SIG-M5 (cell line): ENCODE measurements around the gene KAT6B.

Experiments used
- DNase-seq: peaks from one replicate; lab custom pipeline; 2025; lab: John Stamatoyannopoulos, UW

Gene KAT6B

DNA sequence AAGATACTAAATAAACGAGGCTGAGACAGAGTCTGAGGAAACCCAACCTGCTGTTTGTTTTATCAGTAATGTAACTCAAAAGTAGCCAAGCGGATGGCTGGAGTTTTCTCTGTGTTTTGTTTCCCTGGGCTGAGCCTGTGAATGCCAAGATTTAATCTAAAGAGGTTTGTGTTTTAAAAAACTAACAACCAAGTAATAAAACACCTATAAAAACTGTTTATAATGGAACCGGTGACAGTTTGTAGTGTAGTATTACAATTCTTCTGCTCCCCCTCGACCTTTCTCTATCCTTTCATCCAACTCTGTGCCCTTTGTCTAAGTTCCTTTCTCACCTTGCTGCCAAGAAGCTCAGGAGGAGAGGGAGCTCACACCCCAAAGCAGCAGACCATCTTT lies 2.6 kb upstream of the KAT6B start:
- DNase-seq = no peak

DNA sequence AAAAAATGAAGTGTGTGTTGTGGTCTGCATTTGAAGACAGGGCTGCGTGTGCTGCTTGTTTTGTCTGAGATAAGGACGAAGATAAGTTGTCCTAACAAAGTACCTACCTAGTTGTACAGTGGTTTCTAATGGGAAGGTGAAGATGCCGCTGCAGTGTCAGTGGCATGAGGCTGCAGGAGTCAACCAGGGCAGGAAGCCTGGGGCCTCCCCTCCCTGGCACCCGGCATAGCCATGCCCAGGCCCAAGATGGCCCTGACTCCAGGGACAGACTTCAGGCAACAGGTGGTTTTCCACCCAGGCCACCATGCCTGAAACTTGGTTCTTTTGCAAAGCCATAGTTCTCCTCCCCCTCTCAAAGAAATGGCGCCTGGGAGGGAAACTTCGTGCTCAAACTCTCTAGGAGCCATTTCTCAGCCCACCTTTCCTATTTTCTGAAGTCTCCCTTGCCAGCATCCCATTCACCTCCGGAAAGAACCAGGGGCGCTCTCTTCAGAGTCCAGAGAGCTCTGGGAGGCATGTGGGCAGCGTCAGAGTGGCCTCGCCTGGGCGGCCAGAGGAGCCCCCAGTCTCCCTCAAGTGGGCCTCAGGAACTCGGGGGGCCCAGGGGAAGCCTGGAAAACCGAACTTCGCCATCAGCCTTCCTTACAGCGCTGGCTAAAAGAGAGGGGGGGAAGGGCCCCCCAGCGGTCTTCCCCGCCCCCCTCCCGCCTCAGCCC lies 2.1 kb upstream of the KAT6B start:
- DNase-seq = no peak

DNA sequence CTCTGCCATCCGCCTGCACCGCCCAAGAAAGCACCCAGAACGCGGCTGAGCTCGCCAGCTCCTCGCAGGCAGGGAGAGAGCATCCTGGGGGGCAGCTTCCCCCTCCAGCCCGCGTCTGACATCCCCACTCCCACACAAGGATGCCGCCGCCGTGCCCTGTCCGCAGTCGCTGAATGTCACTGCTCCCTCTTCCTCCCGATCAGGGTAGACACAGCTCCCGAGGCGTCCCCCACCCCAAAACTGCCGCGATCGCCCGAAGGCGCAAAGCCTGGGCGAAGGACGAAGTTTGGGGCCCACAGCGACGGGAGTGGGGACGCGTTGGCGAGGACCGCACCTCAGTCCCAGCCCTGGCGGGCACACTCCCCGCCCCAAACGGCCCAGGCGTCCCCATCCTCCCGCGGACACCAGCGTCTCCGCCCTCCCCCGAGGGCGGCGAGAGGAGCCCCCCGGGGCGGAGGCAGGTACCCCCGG lies 1.5 kb upstream of the KAT6B start:
- no peak for DNase-seq

DNA sequence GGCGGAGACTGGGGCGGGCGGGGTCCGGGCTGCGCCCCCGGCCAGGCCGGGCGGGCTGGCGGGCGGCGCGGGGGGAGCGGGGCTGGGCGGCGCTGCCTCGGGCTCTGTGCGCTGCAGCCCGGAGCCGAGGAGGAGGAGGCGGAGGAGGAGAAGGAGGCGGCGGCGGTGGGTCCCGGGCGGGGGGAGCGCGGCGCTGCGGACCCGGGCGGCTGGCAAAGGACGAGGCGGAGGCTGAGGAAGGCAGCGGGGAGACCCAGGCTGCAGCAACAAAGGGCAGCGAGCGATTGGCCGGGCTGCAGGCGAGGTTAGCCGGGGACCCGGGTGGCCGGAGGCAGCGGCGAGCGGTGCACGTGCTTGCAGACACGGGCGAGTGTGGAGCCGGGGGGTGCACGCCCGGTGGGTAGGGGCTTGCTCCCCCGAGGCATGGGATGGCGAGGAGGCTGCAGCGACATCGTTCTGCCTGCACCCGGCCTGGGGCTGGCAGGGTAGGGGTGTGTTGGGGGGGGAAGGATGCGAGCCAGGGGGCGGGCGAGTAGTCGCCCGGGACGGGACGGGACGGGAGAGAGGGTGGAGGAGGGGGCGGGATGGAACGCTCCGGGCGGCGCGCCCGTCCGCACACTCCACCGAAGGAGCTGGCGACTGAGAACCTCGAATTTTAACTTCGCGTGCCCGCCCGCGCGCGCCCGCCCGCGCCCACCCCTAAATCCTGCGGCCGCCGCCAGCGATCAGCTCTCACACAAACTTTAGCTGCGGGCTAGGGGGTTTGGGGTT lies 844 bp upstream of the KAT6B start:
- DNase-seq = no peak

DNA sequence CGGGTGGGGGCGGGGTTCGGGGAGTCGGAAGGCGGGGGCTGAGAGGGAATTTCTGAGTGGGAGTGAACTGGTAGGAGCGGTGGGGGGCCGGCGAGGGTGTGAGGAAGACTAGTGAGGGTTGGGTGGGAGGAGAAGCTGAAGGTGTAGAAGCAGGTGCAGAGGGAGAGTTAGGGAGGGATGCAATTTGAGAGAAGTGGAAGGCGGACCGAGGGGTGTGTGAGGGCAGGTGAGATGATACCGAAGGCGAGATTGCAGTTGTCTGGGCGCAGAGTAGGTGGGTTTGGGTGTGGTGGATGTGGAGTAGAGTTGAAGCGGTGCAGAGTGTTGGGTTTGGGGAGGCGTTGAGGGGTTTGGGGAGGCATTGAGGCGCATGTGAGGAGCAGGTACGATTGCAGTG lies 643 bp downstream of the KAT6B start:
- DNase-seq = no peak

DNA sequence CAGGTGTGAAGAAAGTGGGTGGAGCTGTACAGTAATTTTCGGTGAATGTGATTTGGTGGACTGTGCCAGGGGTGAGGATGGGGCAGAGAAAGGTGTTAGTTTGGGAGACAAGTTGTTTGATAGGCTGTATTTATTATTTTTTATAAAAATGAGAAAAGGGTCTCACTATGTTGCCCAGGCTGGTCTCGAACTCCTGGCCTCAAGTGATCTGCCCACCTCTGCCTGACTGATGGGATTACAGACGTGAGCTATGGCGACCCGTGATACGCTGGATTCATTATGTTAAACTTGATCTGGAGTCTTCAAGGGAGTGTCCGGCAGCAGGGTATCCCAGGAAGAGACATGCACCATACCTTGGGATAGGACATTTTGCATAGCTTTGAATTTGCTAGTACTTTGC lies 1.3 kb downstream of the KAT6B start:
- no peak for DNase-seq

DNA sequence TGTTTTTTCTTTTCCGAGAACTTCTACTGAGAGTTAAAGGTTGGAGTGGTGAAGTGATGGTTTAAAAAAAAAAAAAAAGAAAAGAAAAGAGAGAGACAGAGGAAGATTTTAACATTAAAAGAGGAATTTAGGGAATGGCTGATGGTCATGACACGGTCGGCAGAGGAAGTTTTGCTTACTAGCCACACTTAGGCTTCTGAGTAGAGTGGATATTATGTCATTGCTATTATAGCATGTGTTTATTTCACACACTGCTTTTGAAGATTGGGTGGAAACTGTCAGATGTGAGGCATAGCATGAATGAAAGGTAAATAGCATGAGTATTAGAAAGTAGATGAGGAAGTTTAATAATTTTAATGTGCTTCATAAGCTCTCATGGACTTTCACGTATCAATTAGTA lies 2.5 kb downstream of the KAT6B start:
- DNase-seq = no peak

DNA sequence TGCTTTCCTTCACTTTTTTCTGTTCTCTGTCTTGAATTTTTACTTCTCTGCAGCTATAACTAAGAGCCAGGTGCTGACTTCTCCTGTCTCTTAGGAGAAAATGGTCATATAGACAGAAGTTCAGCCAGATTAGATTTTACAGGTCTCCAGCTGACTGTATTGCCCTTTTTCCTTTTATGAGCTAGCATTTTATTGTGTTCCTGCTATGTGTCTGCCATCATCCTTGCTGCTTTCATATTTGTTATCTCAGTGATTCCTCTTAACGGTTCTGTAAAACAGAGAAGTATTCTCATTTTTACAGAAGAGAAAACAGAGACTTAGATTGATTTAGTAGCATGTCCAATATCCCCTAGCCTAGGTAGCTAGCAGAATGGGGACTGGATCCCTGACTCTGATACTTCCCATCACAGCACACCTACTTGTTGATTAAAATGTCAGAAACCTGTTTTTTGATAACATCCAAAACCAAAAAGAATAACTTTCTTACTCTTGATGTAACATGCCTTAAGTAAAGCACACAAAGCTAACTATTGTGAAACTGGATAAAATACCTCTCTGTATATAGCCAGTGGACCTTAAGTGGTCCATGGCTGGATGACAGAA lies 5.2 kb downstream of the KAT6B start:
- DNase-seq = no peak

DNA sequence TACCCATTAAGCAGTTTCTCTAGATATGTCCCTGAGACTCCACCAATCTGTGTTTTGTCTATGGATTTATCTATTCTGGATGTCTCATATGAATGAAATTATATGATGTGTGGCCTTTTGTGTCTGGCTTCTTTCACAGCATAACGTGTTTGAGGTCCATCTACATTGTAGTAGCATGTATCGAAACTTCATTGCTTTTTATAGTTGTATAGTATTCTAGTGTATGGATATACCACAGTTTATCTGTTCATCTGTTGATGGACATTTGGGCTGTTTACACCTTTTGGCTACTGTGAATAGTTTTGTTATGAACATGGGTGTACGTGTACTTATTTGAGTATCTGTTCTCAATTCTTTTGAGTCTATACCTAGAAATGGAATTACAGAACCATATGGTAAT lies 9.6 kb downstream of the KAT6B start:
- DNase-seq = no peak

DNA sequence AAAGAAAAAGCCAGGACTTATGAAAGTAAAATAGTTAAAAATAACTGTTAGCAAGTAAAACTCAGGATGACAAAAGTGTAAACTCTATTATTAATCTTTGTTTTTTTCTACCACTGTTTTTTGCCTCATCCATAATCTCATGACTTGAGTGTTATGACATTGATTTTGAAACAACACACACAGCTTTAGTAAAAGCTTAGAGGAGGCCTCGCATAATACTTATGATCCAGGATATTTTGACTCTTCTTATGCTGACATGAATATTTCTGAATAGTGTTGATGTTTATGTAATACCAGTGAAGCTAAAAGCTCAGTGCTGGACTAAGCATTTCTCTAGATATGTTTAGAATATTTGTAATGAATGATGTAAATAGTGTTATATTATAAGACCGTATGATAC lies 10.5 kb downstream of the KAT6B start:
- DNase-seq = no peak

DNA sequence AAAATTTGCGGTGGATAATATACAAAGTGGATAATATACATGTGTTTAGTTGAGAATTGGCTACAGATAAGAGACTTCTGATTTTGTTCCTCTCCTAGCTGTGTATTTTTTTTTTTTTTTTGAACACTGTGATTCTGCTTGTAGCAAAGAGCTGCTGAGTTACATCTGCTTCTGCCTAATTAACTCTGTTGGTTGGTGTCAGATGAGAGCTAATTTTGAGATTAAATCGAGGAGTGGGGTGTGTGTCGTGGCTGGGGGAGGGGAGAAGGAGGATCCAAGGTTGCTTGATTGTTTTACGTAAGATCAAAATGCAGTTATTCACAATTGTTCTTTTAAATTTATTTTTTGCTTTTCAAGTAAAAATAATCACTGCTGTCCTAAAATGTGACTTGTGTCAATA lies 11.3 kb downstream of the KAT6B start:
- DNase-seq = no peak

DNA sequence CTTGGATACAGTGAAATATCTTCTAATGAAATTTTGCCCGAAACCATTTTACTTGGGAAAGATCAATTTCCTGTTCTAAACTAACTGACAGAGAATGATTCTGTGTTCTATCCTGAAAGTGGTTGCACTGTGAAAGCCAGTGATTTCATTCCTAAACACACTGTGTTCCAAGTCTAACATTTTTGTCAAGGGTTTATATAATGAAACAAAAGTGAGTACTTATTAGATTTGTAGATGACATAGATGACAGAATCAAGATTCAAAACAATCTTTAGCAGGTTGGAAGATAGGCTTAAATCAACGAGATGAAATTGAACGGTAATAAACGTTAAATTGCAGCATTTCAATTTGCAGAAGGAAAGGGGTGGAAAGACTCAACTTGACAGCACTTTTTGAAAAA lies 13.3 kb downstream of the KAT6B start:
- no peak for DNase-seq

DNA sequence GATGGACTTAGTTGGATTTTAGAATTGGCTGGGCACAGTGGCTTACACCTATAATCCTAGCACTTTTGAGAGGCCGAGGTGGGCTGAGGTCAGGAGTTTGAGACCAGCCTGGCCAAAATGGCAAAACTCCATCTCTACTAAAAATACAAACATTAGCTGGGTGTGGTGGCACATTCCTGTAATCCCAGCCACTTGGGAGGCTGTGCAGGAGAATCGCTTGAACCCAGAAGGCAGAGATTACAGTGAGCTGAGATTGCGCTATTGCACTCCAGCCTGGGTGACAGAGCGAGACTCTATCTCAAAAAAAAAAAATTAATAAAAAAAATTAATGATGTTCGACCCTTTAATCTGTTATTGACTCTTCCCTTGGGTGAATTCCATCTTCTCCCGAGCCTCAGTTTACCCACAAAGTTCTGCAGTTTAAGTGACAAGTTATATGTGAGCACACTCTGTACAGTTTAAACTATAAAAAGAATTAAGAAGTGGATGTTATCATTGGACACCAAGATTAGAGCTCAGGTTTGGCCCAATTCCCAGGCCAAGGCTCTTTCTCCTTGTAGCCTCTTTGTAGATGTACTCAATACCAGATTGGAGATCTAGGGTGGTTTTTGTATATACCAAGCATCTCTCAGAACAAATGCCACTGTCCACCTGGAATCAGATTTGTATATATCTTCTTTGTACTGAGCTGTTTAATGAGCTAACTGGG lies 15.0 kb downstream of the KAT6B start:
- DNase-seq = no peak

DNA sequence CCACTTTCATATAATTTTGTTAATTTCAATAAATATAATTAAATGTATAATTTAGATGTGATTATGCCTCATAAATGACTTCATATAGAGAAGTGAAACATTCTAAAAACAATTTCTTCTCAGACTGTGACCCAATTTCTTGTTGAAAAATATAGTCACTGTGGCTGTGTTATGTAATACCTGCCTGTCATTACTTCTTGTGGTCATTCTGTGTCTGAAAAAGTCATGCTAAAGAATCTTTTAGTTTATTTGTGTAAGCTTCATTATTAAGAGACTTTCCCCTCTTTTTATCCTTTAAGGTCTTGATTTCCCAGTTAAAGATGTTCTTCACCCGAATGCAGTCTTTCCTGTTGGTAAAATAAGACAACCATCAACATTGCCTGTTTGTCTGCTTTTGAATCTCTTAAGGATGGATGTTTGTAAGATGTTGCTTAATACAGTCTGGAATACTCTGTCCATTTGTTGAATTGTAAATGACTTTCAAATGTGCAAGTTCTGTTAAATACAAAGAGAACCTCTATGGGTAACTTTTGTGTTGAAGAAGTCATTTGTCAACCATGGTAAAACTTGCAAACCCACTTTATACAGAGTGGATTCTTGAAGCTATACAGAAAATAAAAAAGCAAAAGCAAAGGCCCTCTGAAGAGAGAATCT lies 16.0 kb downstream of the KAT6B start:
- no peak for DNase-seq

DNA sequence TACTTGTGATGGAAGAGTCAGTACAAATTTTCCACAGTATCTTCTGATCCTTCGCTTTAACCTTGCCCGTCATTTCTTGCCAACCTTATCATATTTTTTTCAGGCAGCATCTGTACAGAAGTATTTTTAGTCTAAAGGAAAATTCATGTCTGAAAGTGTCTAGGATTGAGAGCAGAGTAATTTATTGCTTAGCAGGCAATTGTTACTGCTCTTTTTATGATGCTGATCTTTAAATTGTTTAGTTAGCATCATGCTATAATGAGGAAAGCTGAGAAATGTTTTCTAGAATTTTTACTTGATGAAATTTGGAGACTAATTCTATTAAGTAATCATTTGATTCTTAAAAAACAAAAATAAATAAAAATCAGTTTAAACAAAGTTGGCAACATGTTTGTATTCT lies 20.6 kb downstream of the KAT6B start:
- no peak for DNase-seq

DNA sequence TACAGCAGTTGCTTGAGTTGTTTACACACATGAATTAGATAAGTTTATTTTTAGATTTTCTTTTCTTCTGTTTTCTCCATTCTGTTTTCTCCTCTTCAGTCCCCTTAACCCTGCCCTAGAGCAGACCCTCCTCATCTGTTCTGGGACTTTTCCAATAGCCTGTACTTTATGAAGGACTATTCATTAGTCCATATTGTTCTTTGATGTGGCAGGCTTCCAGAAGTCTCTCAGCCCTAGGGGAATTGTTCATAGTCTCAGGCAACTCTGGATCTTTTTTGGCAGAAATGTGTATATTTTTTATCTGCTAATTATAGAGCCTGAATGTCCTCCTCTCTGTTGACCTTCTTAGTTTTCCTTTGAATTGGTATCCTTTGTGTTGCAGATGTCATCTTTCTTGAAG lies 25.4 kb downstream of the KAT6B start:
- no peak for DNase-seq

DNA sequence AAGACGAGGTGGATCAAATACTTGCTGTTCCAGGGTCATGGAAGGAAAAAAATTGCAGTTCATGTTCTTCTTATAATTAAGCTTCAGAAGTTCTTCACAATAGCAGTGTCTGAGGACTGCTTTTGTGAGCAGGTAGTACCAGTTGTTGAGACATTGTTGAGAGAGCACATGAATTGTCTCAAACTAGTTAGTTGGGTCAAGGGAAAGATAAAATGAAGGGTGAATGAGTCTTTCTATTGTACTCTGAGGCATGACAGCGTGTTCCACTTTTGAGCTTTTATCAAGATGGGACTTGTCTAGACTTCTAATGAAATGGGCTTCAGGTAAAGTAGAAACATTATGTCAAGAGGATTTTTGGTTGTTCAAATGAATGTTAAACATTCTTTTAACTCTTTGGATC lies 26.0 kb downstream of the KAT6B start:
- DNase-seq = no peak

DNA sequence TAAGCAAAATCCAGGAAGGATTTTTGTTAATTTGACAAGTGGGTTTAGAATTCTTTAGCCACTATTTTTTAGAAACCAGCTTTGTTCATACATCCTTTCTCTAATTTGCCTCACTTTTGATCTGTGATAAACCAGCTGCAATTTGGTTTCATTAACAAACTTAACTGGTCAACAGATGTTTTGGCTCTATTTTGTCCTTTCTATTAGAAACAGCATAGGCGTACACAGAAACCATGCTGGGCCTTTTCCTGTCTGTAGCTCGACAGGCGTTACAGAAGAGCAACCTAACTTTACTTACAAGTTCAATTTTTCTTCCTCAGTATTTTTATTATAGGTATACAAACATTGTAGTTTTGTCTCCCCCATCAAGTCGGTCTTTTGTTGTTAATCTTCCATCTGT lies 28.2 kb downstream of the KAT6B start:
- DNase-seq = no peak

DNA sequence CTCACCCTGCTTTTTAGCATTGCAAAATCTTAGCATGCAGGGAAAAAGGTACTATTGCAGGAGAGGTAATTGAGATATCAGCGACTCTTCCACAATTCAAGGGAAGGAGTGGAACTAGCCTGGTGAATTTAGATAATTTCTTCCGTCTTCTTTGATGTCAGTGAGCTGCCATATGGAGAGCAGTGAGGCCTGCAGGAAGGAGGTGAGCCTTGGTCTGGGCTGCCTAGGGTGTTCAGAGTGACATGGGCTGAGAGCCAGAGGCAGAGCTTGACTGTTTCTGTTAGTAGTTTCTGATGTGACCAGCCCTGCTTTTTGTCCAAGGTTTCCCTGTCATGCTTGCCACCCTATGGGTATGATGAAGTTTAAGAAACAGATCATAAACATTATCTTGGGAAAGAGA lies 28.6 kb downstream of the KAT6B start:
- no peak for DNase-seq

DNA sequence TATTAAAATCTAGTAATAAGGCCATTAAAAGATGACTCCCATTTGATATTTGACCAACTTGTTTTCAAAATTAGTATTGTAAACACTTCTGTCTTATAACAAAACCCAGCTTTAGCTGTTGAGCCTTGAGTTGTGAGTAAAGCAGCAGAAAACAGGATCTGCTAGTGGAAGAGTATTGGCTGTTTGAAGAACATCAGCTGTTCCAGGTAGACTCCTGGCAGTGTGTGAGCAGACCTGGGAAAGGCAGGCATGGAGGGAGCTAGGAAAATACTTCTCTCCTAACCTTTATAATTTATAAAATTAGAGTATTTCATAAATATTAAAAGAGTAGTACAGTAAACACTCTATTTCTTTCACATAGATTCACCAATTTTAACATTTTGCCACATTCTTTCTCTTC lies 29.0 kb downstream of the KAT6B start:
- no peak for DNase-seq

DNA sequence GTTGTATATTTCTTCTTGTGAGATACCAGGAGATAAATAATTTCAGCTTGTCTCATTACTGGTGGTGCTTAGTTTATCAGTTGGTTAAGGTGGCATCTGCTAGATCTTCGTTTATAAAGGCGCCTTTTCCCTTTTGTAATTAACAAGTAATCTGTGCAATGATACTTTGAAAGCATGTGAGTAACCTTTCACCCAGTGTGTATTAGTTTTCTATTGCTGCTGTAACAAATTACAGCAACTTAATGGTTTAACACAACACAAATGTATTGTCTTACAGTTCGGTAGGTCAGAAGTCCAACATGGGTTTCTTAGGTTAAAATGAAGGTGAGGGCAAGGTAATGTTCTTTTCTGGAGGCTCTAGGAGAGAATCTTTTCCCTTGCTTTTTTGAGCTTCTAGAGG lies 30.5 kb downstream of the KAT6B start:
- no peak for DNase-seq

DNA sequence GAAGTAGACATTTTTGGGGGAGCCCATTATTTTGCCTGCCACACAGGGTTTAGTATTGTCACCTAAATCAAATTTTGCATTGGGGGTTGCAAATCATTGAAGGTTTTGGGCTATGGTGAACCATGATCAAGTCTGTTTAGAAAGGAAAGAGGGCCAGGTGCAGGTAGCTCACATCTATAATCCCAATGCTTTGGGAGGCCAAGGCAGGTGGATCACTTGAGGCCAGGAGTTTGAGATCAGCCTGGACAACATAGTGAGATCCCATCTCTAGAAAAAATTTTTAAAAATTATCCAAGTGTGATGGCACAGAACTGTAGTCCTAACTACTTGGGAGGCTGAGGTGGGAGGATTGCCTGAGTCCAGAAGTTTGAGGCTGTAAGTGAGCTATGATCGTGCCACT lies 31.2 kb downstream of the KAT6B start:
- no peak for DNase-seq
